ENCODE data around the gene CRIM1.

GRCh38 chr2:36413218-36413617 is 57.6 kb downstream of the CRIM1 start:
- TF ChIP-seq CTCF (IDR thresholded peaks at IDR 0.05) (no peak), POLR2A (IDR thresholded peaks at IDR 0.05) (no peak)

All from lower leg skin (tissue), 3 donors.